Neuron (in vitro differentiated cells): ENCODE measurements around the gene FAM9C.

Experiments used
- H2AFZ ChIP-seq: one replicate; pipeline ENCODE4 v1.6.1; 2013; ENCODE audit warnings: low read depth, mild to moderate bottlenecking, inconsistent platforms, low read length, moderate library complexity
- H3K27me3 ChIP-seq: one replicate; pipeline ENCODE4 v1.6.1; 2013; ENCODE audit warnings: low read length; ENCODE audit not compliant: insufficient read depth
- H3K36me3 ChIP-seq: one replicate; pipeline ENCODE4 v1.6.1; 2013; ENCODE audit warnings: low read length; ENCODE audit not compliant: insufficient read depth
- H3K4me1 ChIP-seq: one replicate; pipeline ENCODE4 v1.6.1; 2013; ENCODE audit warnings: low read length; ENCODE audit not compliant: insufficient read depth
- H3K4me3 ChIP-seq: 2 replicates; pipeline ENCODE4 v1.5.1; 2013; ENCODE audit warnings: mild to moderate bottlenecking, low read length, moderate library complexity
- H3K9me3 ChIP-seq: one replicate; pipeline ENCODE4 v1.6.1; 2013; ENCODE audit warnings: low read length

Gene FAM9C

GRCh38 chrX:13046141-13046855 lies 1.9 kb upstream of the FAM9C start:
- H3K4me1 ChIP-seq, result peaks cover 5% of the 10 kb centered on the region

DNA sequence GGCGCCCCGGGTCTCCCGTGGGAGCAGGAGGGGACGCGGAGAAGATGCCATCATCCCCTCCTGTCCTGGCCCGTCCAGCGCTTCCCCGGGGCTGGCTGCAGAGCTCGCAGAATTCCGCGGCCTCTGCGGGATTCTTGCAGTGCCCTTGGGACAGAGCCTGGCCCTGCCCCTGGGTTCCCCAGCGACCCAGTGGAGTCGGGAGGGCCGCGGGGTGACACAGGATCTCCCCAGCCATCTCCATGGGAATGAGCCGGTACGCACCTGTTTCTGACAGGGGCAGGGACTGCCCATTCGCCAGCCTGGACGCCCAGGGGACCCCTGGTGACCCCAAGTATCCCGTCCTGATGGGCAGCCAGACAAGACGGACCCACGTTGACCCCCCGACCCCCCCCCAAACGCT lies 482 bp downstream of the FAM9C start:
- Histone ChIP-seq H3K9me3 (no peaks in the 10 kb centered on the region), H3K4me1 (peaks cover 5% of the 10 kb centered on the region)

More at GRCh38 chrX:13046141-13046855, 1.9 kb upstream of the FAM9C start:
- no peaks in the 10 kb centered on the region for H3K27me3 ChIP-seq
- no peak overlapping the region for H3K4me3 ChIP-seq
- H3K36me3 ChIP-seq, result no peaks in the 10 kb centered on the region
- H3K9me3 ChIP-seq, result no peaks in the 10 kb centered on the region
- no peak overlapping the region for H2AFZ ChIP-seq

DNA sequence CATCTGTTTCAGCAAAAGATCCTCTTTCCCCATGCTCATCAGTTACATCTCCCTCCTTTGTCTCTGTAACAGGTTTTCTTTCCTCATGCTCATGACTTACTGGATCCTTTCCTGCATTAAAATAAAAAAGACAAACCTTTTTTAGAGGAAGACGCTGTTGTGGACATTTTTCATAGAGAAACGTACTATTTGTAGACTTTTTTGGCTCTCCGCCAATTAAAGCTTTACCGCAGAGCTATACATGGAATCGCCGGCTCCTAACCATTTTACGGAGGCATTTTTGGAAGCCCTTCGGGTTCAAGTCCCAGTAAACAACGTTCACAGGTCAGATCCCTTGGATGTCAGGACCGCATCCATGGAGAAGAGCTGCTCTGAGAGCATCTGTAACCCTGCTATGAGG lies 1.3 kb downstream of the FAM9C start:
- no peaks in the 10 kb centered on the region for H3K27me3 ChIP-seq
- H3K4me3 ChIP-seq, result no peak overlapping the region
- no peak overlapping the region for H2AFZ ChIP-seq
- no peaks in the 10 kb centered on the region for H3K36me3 ChIP-seq
- no peaks in the 10 kb centered on the region for H3K9me3 ChIP-seq
- peaks cover 5% of the 10 kb centered on the region for H3K4me1 ChIP-seq

More for the DNA sequence above, 482 bp downstream of the FAM9C start:
- H3K27me3 ChIP-seq, result no peaks in the 10 kb centered on the region
- H3K36me3 ChIP-seq, result no peaks in the 10 kb centered on the region
- H3K4me3 ChIP-seq, result no peak overlapping the region
- H2AFZ ChIP-seq, result no peak overlapping the region

DNA sequence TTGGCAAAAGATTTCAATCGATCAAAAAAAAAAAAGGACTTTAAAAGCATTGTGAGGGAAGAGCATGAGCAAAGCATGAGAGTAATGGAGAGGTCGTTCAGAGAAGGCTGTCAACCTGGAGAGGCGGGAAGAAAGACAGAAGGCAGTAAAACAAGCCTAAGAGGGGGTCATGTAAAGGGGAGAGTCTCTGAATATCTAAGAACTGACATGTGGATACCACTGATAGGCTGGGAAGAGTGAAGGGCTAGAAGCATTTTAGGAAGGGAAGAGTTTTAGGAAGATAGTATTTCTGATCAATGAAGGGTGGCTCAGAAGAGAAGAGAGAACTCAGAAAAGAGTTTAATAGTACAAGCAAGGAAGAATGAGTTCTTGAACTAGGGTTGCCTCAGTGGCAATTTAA lies 7.5 kb downstream of the FAM9C start:
- Histone ChIP-seq H3K4me3 (no peak overlapping the region), H3K9me3 (no peaks in the 10 kb centered on the region)

GRCh38 chrX:13033193-13033592 lies 11.2 kb downstream of the FAM9C start:
- Histone ChIP-seq H3K36me3 (no peaks in the 10 kb centered on the region), H3K9me3 (no peaks in the 10 kb centered on the region), H3K4me3 (no peak overlapping the region), H3K4me1 (peaks cover 23% of the 10 kb centered on the region), H2AFZ (no peak overlapping the region), H3K27me3 (no peaks in the 10 kb centered on the region)

More for the DNA sequence above, 7.5 kb downstream of the FAM9C start:
- no peaks in the 10 kb centered on the region for H3K27me3 ChIP-seq
- H3K36me3 ChIP-seq, result no peaks in the 10 kb centered on the region
- H3K4me1 ChIP-seq, result no peaks in the 10 kb centered on the region
- no peak overlapping the region for H2AFZ ChIP-seq

DNA sequence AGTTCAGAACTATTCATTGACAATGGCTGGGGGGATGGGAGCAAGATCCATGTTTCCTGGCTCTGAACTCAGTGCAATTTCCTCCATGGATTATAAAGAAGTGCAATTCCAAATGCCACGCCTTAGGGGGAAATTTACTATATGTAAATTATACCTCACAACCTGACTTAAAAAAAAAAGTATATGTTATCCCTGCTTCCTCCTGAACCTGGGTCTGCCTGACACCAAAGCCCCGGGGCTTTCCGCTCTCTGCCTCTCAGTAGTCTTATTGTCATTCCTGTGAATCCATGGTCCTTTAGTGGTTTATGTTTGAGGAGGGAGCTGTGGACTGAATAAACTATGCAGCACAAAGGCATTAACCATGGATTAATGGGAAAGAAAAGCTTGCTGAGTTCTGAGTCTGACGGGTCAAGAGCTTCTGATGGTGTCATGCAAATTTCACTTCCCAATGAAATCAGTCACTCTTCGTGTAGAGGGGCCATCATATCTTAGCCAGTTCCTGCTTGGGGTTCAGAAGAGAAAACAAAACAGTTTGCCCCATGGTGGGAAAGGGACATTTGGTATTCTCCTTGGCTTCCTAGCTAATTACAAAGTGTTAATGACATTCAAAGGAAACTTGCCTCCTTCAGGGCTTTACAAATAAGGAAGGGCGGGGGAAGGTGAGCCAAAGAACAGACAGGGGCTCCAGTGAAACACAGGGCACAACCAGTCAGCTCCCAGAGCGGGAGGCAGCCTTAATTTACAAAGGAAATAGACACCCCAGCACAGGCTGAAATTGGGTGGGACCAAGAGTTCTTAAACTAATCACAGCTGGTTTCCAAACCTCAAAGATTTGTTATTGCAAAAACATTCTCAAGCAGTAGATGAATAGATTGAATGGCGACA lies 14.3 kb downstream of the FAM9C start:
- H3K9me3 ChIP-seq, result no peaks in the 10 kb centered on the region

DNA sequence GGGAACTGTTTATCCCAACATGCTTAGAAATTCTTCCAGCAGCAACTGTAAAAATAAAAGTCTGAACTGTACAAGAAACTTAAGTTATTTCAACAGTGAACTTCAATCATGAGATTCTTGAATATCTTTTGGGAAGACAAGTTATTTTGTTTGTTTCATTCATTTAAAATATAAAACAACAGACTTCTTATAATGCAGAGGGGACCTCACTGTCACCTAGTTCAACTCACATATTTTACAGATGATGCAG lies 14.9 kb downstream of the FAM9C start:
- H3K4me3 ChIP-seq, result peak overlapping the region; percentile 30
- no peaks in the 10 kb centered on the region for H3K36me3 ChIP-seq

More for the DNA sequence above, 14.3 kb downstream of the FAM9C start:
- Histone ChIP-seq H2AFZ (peak overlapping the region; percentile 26), H3K4me1 (peaks cover 23% of the 10 kb centered on the region), H3K4me3 (peak overlapping the region; percentile 30), H3K27me3 (no peaks in the 10 kb centered on the region), H3K36me3 (no peaks in the 10 kb centered on the region)

DNA sequence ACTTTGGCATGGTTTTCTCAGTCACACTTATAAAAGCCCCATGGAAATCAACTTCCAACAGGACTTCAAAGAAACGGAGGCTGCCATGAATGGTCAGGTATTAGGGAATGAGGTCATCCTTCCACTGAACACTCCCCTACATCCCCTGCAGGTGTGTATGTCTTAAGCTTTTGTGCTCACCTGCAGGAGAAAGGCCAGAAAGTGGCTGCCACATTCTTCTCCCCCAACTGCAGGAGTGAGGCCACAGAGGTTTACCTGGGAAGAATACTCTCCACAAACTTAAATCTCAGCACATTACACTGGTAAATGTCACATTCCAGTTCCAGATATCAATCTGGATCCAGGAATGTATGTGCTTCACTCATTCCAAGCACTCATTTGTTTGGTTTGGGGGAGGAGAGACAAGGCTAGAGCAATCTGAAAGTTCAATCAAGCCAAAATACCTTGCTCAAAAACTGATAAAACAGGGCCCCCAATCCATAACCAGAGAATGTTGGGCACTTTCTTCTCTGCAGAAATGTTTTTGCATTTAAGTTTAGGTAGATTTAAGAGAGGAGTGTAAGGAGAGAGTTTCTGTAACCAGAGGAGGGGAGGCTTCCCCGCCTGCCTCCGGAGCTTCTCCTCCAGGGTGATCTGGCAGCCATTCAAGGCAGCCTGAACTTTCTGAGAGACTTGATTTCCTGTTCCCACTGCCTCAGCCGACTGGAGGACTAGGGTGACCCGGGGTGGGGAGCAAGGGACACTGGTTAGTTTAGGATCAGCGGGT lies 15.4 kb downstream of the FAM9C start:
- Histone ChIP-seq H2AFZ (no peak overlapping the region), H3K4me3 (peak overlapping the region; percentile 30), H3K4me1 (peaks cover 23% of the 10 kb centered on the region), H3K36me3 (no peaks in the 10 kb centered on the region), H3K9me3 (no peaks in the 10 kb centered on the region), H3K27me3 (no peaks in the 10 kb centered on the region)

More for the DNA sequence above, 14.9 kb downstream of the FAM9C start:
- Histone ChIP-seq H3K27me3 (no peaks in the 10 kb centered on the region), H3K9me3 (no peaks in the 10 kb centered on the region), H2AFZ (no peak overlapping the region), H3K4me1 (peaks cover 23% of the 10 kb centered on the region)

- no peaks in the 10 kb centered on the region for H3K36me3 ChIP-seq
- peaks cover 31% of the 10 kb centered on the region for H3K4me1 ChIP-seq
- H3K9me3 ChIP-seq, result no peaks in the 10 kb centered on the region
- no peak overlapping the region for H2AFZ ChIP-seq
- no peaks in the 10 kb centered on the region for H3K27me3 ChIP-seq
- no peak overlapping the region for H3K4me3 ChIP-seq
These were observed 17.4 kb downstream of the FAM9C start for GRCh38 chrX:13026877-13027652.

GRCh38 chrX:13024986-13025385 lies 19.4 kb downstream of the FAM9C start:
- H3K27me3 ChIP-seq, result no peaks in the 10 kb centered on the region
- peaks cover 22% of the 10 kb centered on the region for H3K4me1 ChIP-seq
- H3K4me3 ChIP-seq, result no peak overlapping the region
- H3K9me3 ChIP-seq, result no peaks in the 10 kb centered on the region
- no peaks in the 10 kb centered on the region for H3K36me3 ChIP-seq
- H2AFZ ChIP-seq, result no peak overlapping the region

GRCh38 chrX:13023979-13024378 lies 20.4 kb downstream of the FAM9C start:
- Histone ChIP-seq H2AFZ (no peak overlapping the region), H3K4me3 (no peak overlapping the region), H3K27me3 (no peaks in the 10 kb centered on the region), H3K36me3 (no peaks in the 10 kb centered on the region), H3K9me3 (no peaks in the 10 kb centered on the region), H3K4me1 (peaks cover 13% of the 10 kb centered on the region)

- H3K27me3 ChIP-seq, result no peaks in the 10 kb centered on the region
- no peaks in the 10 kb centered on the region for H3K36me3 ChIP-seq
- peaks cover 9% of the 10 kb centered on the region for H3K4me1 ChIP-seq
- H3K4me3 ChIP-seq, result no peak overlapping the region
- H3K9me3 ChIP-seq, result no peaks in the 10 kb centered on the region
- H2AFZ ChIP-seq, result no peak overlapping the region
These were observed 20.9 kb downstream of the FAM9C start for GRCh38 chrX:13023567-13023966.
